Measurements from ENCODE around the gene ELP5.

Gene ELP5

DNA sequence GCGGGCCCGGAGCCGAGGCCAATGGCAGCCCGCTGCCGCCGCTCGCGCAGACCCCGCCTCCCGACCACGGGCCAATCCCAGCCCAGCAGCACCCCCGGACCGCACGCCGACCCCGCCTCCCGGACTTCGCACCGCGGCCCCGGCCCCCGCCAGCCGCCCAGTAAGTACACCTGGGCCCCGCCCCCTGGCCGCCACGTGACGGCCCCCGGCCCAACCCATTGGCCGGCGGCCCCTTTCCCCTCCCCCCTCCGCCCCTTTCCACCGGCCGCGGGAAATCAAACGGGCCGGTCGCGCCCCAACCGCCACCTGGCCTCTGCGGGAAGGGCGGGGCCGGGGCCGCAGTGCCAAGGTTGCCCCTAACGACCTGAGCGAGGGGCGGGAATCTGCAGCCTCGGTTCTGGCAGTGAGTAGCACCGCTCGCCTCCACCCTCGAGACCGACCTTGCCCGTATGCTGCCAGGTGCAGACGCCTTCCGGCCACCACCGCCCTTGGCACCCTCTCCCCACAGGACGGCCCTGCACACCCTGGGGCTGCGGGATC, 42.7 kb downstream of the ELP5 start, which contains the start of gene YBX2 (continued):
- TF ChIP-seq, protein P1, sequence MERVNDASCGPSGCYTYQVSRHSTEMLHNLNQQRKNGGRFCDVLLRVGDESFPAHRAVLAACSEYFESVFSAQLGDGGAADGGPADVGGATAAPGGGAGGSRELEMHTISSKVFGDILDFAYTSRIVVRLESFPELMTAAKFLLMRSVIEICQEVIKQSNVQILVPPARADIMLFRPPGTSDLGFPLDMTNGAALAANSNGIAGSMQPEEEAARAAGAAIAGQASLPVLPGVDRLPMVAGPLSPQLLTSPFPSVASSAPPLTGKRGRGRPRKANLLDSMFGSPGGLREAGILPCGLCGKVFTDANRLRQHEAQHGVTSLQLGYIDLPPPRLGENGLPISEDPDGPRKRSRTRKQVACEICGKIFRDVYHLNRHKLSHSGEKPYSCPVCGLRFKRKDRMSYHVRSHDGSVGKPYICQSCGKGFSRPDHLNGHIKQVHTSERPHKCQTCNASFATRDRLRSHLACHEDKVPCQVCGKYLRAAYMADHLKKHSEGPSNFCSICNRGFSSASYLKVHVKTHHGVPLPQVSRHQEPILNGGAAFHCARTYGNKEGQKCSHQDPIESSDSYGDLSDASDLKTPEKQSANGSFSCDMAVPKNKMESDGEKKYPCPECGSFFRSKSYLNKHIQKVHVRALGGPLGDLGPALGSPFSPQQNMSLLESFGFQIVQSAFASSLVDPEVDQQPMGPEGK (tag by site-specific recombination; IDR thresholded peaks at IDR 0.05) = peak; percentile 59; the same call in 1 of the 2 replicates
- TF ChIP-seq SCRT2 (tag by site-specific recombination; IDR thresholded peaks at IDR 0.05) (no peak), ZSCAN16 (tag by site-specific recombination; IDR thresholded peaks at IDR 0.05) (no peak), ZNF560 (tag by site-specific recombination; IDR thresholded peaks at IDR 0.05; ENCODE audit: borderline replicate concordance) (no peak), ZNF571 (tag by site-specific recombination; IDR thresholded peaks at IDR 0.05) (no peak), ZNF114 (tag by site-specific recombination; IDR thresholded peaks at IDR 0.05) (no peak), SP3 (tag by site-specific recombination; IDR thresholded peaks at IDR 0.05) (peak; percentile 43), ZNF354C (tag by site-specific recombination; IDR thresholded peaks at IDR 0.05; ENCODE audit: borderline replicate concordance, low read depth) (no peak), ZSCAN30 (tag by site-specific recombination; IDR thresholded peaks at IDR 0.05) (no peak), ZNF16 (tag by site-specific recombination; IDR thresholded peaks at IDR 0.05; ENCODE audit: low read depth) (no peak), ZNF335 (tag by site-specific recombination; conservative IDR thresholded peaks at IDR 0.05) (peak; percentile 54), ZNF792 (tag by site-specific recombination; IDR thresholded peaks at IDR 0.05) (no peak), SP2 (tag by site-specific recombination; IDR thresholded peaks at IDR 0.05) (peak; percentile 51), ZNF776 (tag by site-specific recombination; IDR thresholded peaks at IDR 0.05; ENCODE audit: borderline replicate concordance) (no peak), ZNF658 (tag by site-specific recombination; IDR thresholded peaks at IDR 0.05) (no peak), KLF7 (tag by site-specific recombination; IDR thresholded peaks at IDR 0.05; ENCODE audit: borderline replicate concordance) (0 out of 2 replicates have a peak, but pooled peaks have one; percentile 48), ZBTB49 (tag by site-specific recombination; IDR thresholded peaks at IDR 0.05; ENCODE audit: low read depth) (no peak), GLIS1 (tag by site-specific recombination; IDR thresholded peaks at IDR 0.05) (no peak), OSR2 (tag by site-specific recombination; IDR thresholded peaks at IDR 0.05) (no peak), BCL11B (tag by site-specific recombination; IDR thresholded peaks at IDR 0.05; ENCODE audit: low read depth) (no peak), ZBTB20 (tag by site-specific recombination; IDR thresholded peaks at IDR 0.05) (0 out of 2 replicates have a peak, but pooled peaks have one; percentile 16), ZNF549 (tag by site-specific recombination; IDR thresholded peaks at IDR 0.05) (no peak), SCRT1 (tag by site-specific recombination; IDR thresholded peaks at IDR 0.05; ENCODE audit: borderline replicate concordance) (no peak), ZNF223 (tag by site-specific recombination; IDR thresholded peaks at IDR 0.05) (no peak), ZNF777 (tag by site-specific recombination; IDR thresholded peaks at IDR 0.05; ENCODE audit: borderline replicate concordance) (no peak), ZNF747 (tag by site-specific recombination; IDR thresholded peaks at IDR 0.05) (no peak)
- TF ChIP-seq, protein P2, sequence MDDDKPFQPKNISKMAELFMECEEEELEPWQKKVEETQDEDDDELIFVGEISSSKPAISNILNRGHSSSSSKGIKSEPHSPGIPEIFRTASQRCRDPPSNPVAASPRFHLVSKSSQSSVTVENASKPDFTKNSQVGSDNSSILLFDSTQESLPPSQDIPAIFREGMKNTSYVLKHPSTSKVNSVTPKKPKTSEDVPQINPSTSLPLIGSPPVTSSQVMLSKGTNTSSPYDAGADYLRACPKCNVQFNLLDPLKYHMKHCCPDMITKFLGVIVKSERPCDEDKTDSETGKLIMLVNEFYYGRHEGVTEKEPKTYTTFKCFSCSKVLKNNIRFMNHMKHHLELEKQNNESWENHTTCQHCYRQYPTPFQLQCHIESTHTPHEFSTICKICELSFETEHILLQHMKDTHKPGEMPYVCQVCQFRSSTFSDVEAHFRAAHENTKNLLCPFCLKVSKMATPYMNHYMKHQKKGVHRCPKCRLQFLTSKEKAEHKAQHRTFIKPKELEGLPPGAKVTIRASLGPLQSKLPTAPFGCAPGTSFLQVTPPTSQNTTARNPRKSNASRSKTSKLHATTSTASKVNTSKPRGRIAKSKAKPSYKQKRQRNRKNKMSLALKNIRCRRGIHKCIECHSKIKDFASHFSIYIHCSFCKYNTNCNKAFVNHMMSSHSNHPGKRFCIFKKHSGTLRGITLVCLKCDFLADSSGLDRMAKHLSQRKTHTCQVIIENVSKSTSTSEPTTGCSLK (tag by site-specific recombination; IDR thresholded peaks at IDR 0.05) = no peak
- TF ChIP-seq, protein P3, sequence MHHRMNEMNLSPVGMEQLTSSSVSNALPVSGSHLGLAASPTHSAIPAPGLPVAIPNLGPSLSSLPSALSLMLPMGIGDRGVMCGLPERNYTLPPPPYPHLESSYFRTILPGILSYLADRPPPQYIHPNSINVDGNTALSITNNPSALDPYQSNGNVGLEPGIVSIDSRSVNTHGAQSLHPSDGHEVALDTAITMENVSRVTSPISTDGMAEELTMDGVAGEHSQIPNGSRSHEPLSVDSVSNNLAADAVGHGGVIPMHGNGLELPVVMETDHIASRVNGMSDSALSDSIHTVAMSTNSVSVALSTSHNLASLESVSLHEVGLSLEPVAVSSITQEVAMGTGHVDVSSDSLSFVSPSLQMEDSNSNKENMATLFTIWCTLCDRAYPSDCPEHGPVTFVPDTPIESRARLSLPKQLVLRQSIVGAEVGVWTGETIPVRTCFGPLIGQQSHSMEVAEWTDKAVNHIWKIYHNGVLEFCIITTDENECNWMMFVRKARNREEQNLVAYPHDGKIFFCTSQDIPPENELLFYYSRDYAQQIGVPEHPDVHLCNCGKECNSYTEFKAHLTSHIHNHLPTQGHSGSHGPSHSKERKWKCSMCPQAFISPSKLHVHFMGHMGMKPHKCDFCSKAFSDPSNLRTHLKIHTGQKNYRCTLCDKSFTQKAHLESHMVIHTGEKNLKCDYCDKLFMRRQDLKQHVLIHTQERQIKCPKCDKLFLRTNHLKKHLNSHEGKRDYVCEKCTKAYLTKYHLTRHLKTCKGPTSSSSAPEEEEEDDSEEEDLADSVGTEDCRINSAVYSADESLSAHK (tag by site-specific recombination; IDR thresholded peaks at IDR 0.05) = no peak
- TF ChIP-seq, protein P4, sequence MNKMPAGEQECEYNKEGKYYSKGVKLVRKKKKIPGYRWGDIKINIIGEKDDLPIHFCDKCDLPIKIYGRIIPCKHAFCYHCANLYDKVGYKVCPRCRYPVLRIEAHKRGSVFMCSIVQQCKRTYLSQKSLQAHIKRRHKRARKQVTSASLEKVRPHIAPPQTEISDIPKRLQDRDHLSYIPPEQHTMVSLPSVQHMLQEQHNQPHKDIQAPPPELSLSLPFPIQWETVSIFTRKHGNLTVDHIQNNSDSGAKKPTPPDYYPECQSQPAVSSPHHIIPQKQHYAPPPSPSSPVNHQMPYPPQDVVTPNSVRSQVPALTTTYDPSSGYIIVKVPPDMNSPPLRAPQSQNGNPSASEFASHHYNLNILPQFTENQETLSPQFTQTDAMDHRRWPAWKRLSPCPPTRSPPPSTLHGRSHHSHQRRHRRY (tag by site-specific recombination; IDR thresholded peaks at IDR 0.05) = no peak
